Naive thymus-derived CD8-positive, alpha-beta T cell (primary cell): ENCODE results near the gene LEKR1. TPM values are rescaled to one million over a fixed set of nuclear protein-coding genes. Genes with fewer than 3 reads are reported as not detected.

Experiments
- ATAC-seq, 2 donors: fragments of 150-1000 bp; cut with Tn5 transposase in 1 of 2; sonication (Bioruptor Pico), chemical (Tn5 transposase) in 1 of 2; 1 replicate in 1 of 2; 2 replicates in 1 of 2; pipeline ENCODE4 v1.10.0; 2021; ENCODE audit warnings: mild to moderate bottlenecking in 2 of 2, moderate library complexity in 2 of 2
- POLR2A ChIA-PET: fragments of 350-600 bp; sonication (Branson Sonifier 250); formaldehyde crosslinking; loops from one replicate; lab custom pipeline; 2021; ENCODE audit warnings: antibody characterized with exemption; lab: Charles Lee
- DNase-seq, 10 donors: peaks; one replicate each; pipeline versions ENCODE4 v3.0.0 to v3.0.0-alpha.2; 2020 to 2022
- H3K27ac Mint-ChIP-seq, 10 donors: one replicate each; pipeline ENCODE4 v1.8.0; 2020 to 2022; ENCODE audit warnings: mild to moderate bottlenecking in 10 of 10, mixed read lengths in 10 of 10, moderate library complexity in 4 of 10, inconsistent platforms in 1 of 10
- H3K27me3 Mint-ChIP-seq, 5 donors: one replicate each; pipeline ENCODE4 v1.8.0; 2021 to 2022; ENCODE audit warnings: mixed read lengths in 5 of 5
- H3K36me3 Mint-ChIP-seq, 3 donors: one replicate each; pipeline ENCODE4 v1.8.0; 2020 to 2022; ENCODE audit warnings: mixed read lengths in 3 of 3, mild to moderate bottlenecking in 2 of 3, inconsistent platforms in 1 of 3
- H3K4me1 Mint-ChIP-seq, 4 donors: one replicate each; pipeline ENCODE4 v1.8.0; 2021 to 2022; ENCODE audit warnings: mixed read lengths in 4 of 4
- H3K4me3 Mint-ChIP-seq, 10 donors: one replicate each; pipeline ENCODE4 v1.8.0; 2020 to 2022; ENCODE audit warnings: mild to moderate bottlenecking in 10 of 10, mixed read lengths in 10 of 10, moderate library complexity in 6 of 10, inconsistent platforms in 1 of 10
- H3K9me3 Mint-ChIP-seq, 9 donors: one replicate each; pipeline ENCODE4 v1.8.0; 2020 to 2022; ENCODE audit warnings: mixed read lengths in 9 of 9, mild to moderate bottlenecking in 3 of 9, inconsistent platforms in 1 of 9, moderate library complexity in 1 of 9
- polyA plus RNA-seq, 3 donors: library from polyadenylated mRNA; unstranded; fragments of 300-500 nt; fragmentation: Illumina TruSeq; gene quantifications; one replicate each; pipeline ENCODE4 v1.2.3, GENCODE V29; 2021
- total RNA-seq, 8 experiments: library from RNA in 2 of 8; stranded (reverse) in 2 of 8; gene quantifications; one replicate each; pipeline ENCODE4 v1.2.3 and lab custom pipeline; 2021 to 2026

Gene LEKR1
- total and polyA plus RNA-seq, 5 experiments from 2014 or later, result 0.33 to 3.0 (median 1.4) TPM

DNA sequence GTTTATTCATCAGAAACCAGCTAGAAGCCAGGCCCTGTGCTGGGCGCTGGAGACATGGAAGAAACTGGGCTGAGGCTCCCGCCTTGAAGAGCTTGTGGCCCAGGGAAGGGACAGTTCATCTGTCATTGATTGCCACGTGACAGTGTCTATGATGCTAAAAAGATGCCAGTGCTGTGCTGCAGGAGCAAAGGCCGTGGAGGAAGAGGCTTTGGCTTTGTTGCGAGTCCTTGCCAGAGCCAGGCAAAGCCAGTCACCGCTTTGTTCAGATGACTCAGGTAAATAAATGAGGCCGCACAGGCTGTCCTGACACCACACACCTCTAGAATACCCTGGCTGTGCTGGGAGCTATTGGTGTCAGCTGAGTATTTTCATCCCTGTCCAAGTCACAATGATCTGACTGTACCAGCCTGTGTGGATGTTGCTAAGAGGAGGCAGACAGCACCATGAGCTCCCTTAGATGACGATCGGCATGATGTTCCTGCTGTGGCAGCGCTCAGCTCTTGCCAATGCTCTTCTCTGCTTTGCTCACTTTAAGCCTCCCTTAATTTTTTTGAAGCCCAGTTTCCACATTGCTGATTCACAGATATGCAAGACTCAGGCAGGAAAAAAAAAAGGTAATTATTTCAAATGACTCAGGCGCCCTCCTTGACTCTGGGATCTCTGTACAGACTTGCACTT, 256.3 kb downstream of the LEKR1 start:
- no peak for DNase-seq
- H3K36me3 Mint-ChIP-seq, result no peaks in the 10 kb centered on the region
- no peak overlapping the region for H3K4me3 Mint-ChIP-seq
- H3K27me3 Mint-ChIP-seq, result no peaks in the 10 kb centered on the region
- H3K9me3 Mint-ChIP-seq, result no peaks in the 10 kb centered on the region
- no peak for ATAC-seq
- POLR2A ChIA-PET, result interaction anchor here (0.6 to 3.6 kb wide), 6 partner anchors 47 to 1326 kb away, joined by 3 to 18 read pairs (median 4); partner anchors contain the start of genes SSR3 and TIPARP
- peak overlapping the region in 9 of 10 donors; percentile 7 to 80 (median 69) for H3K27ac Mint-ChIP-seq
- H3K4me1 Mint-ChIP-seq, result peaks cover 0 to 16% (median 11%) of the 10 kb centered on the region in 4 donors

DNA sequence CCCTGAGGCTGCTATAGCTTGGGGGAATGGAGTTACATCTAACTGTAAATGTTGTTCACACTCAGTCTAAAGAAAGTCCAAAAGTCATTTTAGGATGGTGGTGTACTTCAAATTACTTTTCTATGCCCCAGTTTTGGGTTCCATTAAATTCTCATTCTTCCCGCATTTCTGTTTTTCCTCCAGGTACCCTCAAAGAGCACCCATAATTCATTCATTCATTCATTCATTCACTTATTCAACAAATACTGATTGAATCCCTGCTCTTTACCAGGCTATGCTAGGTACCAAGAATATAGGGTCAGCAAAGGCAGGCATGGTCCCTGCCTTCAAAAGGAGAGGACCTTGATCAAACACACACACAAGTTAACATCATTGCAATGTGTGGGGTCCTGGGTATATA, 257.7 kb downstream of the LEKR1 start:
- H3K9me3 Mint-ChIP-seq, result no peaks in the 10 kb centered on the region
- POLR2A ChIA-PET, result interaction anchor here (1.7 to 3.6 kb wide), 2 partner anchors 46 to 410 kb away, joined by 4 to 18 read pairs; partner anchors contain the start of gene TIPARP
- no peak overlapping the region for H3K4me3 Mint-ChIP-seq
- peaks cover 0 to 27% (median 15%) of the 10 kb centered on the region in 4 donors for H3K4me1 Mint-ChIP-seq
- H3K27ac Mint-ChIP-seq, result peak overlapping the region in 1 of 10 donors; percentile 18
- H3K27me3 Mint-ChIP-seq, result no peaks in the 10 kb centered on the region
- ATAC-seq, result no peak
- no peaks in the 10 kb centered on the region for H3K36me3 Mint-ChIP-seq
- no peak for DNase-seq

GRCh38 chr3:157086060-157086750, 260.1 kb downstream of the LEKR1 start:
- peaks cover 18 to 43% (median 30%) of the 10 kb centered on the region in 4 donors for H3K4me1 Mint-ChIP-seq
- no peaks in the 10 kb centered on the region for H3K9me3 Mint-ChIP-seq
- POLR2A ChIA-PET, result interaction anchor here (1.6 to 4.5 kb wide), 2 partner anchors 43 to 74 kb away, joined by 5 to 40 read pairs; partner anchors contain the start of gene CCNL1
- H3K4me3 Mint-ChIP-seq, result no peak overlapping the region
- H3K27me3 Mint-ChIP-seq, result peaks cover 0 to 2% (median 0%) of the 10 kb centered on the region in 5 donors
- peak overlapping the region in 1 of 10 donors; percentile 44 for H3K27ac Mint-ChIP-seq
- H3K36me3 Mint-ChIP-seq, result no peaks in the 10 kb centered on the region
- DNase-seq, result no peak
- ATAC-seq, result no peak

DNA sequence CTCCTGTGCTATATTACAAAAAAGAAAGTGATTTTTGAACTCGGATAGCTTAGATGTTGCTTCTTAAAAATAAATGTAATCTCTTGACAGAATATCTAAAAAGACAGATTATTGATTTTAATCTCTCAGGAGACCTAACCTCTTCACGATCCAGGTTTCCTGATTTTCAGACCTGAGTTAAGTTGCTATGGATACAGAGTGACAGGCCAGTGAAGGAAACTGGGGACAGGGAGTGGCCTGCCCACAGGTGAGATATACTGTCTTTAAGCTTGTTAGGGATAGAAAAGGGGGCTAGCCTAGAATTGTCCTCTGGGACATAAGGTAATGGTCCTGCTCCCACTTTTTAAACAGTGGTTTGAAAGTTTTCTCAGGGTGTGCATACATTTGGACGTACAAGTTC, 260.6 kb downstream of the LEKR1 start:
- Mint-ChIP-seq H3K4me1 (peaks cover 18 to 37% (median 24%) of the 10 kb centered on the region in 4 donors), H3K27me3 (peaks cover 0 to 2% (median 0%) of the 10 kb centered on the region in 5 donors), H3K27ac (peak overlapping the region in 1 of 10 donors; percentile 21), H3K4me3 (peak overlapping the region in 2 of 10 donors; percentile 18 to 33), H3K9me3 (no peaks in the 10 kb centered on the region), H3K36me3 (no peaks in the 10 kb centered on the region)
- POLR2A ChIA-PET, result interaction anchor here (1.6 to 4.5 kb wide), 2 partner anchors 43 to 73 kb away, joined by 5 to 40 read pairs; partner anchors contain the start of gene CCNL1
- ATAC-seq, result no peak
- no peak for DNase-seq

DNA sequence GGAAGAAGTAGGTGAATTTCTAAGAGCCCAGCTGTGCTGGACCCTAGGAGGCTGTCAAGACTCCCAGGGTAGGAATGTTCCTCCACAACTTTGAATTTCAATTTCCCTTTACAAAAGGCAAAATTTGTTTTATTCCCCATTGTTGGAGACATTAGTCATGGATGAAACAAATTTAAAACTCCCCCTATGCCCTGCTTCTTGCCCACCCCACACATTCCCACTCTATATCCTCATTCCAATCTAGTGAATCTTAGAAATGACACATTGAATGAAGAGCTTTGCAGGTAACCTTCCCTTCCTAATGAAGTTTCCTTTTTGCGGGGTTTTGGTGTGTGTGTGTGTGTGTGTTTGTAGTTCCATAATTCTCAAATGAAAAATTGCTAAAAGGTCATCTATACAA, 261.2 kb downstream of the LEKR1 start:
- Mint-ChIP-seq H3K9me3 (no peaks in the 10 kb centered on the region), H3K27me3 (peaks cover 0 to 2% (median 0%) of the 10 kb centered on the region in 5 donors), H3K4me3 (peak overlapping the region in 3 of 10 donors; percentile 7 to 32 (median 18)), H3K36me3 (no peaks in the 10 kb centered on the region), H3K4me1 (peaks cover 18 to 32% (median 20%) of the 10 kb centered on the region in 4 donors), H3K27ac (peak overlapping the region in 2 of 10 donors; percentile 79 to 99)
- POLR2A ChIA-PET, result interaction anchor here (0.7 to 4.5 kb wide), 4 partner anchors 42 to 413 kb away, joined by 3 to 67 read pairs (median 30); partner anchors contain the start of genes CCNL1 and TIPARP
- ATAC-seq, result no peak
- no peak for DNase-seq

DNA sequence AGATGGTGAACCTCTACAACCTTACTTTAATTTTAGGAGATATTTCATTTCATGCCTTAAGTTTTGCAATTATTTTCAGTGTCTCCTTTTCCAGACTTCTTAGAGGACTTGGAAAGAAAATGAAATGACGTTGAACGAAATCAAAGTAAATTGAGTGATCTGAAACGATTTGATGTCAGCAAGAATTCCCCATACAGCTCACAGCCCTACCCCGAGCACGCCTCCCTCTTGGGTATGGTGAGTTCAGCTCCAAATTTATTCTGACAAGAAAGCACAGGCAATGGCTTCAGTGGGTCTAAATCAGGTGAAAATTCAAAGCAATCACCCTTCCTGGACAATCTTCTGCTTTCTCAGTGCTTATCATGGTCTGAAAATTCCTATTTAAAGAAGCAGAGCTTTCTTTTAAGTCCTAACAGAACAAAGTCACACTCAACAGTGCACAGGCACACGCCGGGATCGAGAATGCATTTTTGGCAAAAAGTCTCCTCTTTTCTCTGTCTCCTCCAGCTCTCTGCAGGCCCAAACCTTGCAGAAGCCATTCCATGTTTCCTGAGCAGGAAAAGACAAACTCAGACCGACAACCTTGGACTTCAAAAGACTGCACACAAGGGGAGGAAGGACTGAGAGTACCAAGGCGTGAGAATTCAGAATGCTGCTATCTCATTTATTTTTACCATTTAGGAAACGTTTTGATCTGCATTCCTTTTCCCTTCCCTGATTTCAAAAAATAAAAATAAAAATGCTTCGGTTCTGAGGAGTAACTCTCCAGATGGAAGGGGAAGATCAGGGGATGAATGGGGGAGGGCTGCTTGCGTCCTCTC, 261.8 kb downstream of the LEKR1 start:
- H3K27me3 Mint-ChIP-seq, result peaks cover 0 to 2% (median 0%) of the 10 kb centered on the region in 5 donors
- no peaks in the 10 kb centered on the region for H3K36me3 Mint-ChIP-seq
- peaks cover 18 to 32% (median 20%) of the 10 kb centered on the region in 4 donors for H3K4me1 Mint-ChIP-seq
- peak overlapping the region; percentile 82 to 92 (median 87) for H3K4me3 Mint-ChIP-seq
- POLR2A ChIA-PET, result interaction anchor here (0.5 to 4.5 kb wide), 11 partner anchors 13 to 533 kb away, joined by 3 to 67 read pairs (median 9); partner anchors contain the start of genes CCNL1, SSR3 and TIPARP
- no peaks in the 10 kb centered on the region for H3K9me3 Mint-ChIP-seq
- no peak for ATAC-seq
- peak in 2 of 10 donors; percentile 5 to 14 for DNase-seq
- H3K27ac Mint-ChIP-seq, result peak overlapping the region; percentile 90 to 99 (median 96)

DNA sequence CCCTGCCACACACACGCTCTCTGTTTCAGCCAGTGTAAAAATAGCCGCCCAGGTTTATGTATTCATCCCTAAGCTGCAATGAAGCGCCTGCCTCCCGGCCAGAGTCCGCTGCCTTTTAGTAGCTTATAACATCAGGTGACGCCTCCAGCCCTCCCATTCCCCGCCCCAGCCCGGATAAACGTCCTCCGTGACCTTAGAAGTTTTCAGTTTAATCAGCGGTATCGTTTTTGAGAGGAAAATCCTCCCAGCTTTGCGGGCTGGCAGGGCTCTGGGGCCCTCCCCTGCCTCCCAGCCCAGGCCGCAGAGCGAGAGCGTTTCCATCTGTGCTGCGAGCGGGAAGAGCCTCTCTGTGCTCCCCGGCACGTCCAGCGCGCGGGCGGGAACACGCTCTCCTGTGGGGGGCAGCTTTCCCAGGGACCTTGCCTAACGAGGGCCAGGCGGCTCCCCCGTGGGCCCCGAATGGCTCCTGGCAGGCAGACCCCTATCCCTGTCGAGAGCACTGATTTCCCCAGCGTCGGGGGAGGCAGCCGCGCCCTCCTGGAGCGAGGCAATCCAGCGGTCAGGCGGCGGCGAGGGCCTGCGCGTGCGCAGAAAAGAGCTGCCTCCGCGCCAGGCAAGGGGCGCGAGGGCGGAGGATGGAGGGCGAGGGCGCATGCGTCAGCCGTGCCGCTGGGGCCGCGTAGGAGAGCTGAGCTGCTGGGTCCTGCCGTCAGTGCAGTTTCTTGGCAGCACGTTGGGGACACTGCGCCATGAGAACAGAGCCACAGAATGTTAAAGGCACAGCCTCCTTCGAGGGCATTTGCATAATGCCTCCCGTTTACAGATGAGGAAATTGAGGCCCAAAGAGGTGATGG, 262.7 kb downstream of the LEKR1 start:
- Mint-ChIP-seq H3K36me3 (no peaks in the 10 kb centered on the region), H3K27me3 (peaks cover 0 to 2% (median 0%) of the 10 kb centered on the region in 5 donors), H3K27ac (peak overlapping the region; percentile 90 to 99 (median 96)), H3K4me1 (peaks cover 18 to 32% (median 20%) of the 10 kb centered on the region in 4 donors), H3K4me3 (peak overlapping the region; percentile 82 to 92 (median 87)), H3K9me3 (no peaks in the 10 kb centered on the region)
- ATAC-seq (peak; percentile 91 to 96), DNase-seq (peak; percentile 85 to 96 (median 94))
- POLR2A ChIA-PET, result interaction anchor here (0.7 to 4.5 kb wide), 15 partner anchors 12 to 605 kb away, joined by 3 to 67 read pairs (median 5); partner anchors contain the start of genes CCNL1, SSR3 and TIPARP

DNA sequence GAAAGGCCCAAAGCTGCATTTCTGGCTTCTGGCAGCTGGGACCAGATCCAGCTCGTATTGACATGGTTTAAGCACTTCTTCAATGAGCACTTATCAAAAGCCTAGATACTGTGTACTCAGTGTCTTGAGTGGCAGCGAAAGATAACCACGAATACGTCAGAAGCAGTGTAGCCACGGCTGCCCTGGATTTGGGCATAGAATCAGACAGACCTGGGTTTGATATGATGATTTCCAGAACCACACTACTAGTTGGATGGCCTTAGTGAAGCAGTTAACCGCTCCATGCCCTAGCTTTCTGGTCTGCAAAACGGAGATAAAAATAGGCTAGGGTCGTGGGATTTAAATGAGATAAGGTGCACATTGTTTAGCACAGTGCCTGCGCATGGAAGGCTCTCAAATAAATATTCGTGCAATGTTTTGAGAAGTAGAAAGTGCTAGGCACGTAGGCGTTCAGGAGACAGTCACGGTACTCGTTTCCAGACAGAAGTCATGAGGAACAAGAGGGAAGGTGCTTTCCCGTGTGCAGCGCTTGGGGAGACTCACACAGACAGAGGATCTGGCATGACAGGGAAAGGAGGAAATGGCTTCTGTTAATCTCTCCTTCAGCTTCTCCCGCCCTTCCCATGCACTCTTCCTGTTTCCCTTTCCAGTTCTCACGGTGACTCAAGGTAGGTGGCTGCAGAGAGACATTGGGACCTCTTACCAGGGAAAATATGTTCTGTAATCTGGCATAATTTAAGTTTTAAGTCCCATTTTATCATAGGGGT, 263.5 kb downstream of the LEKR1 start:
- peaks cover 0 to 3% (median 0%) of the 10 kb centered on the region in 5 donors for H3K27me3 Mint-ChIP-seq
- POLR2A ChIA-PET, result interaction anchor here (0.7 to 4.5 kb wide), 16 partner anchors 11 to 606 kb away, joined by 3 to 67 read pairs (median 4); partner anchors contain the start of genes CCNL1, SSR3 and TIPARP
- H3K4me1 Mint-ChIP-seq, result peaks cover 18 to 32% (median 20%) of the 10 kb centered on the region in 4 donors

DNA sequence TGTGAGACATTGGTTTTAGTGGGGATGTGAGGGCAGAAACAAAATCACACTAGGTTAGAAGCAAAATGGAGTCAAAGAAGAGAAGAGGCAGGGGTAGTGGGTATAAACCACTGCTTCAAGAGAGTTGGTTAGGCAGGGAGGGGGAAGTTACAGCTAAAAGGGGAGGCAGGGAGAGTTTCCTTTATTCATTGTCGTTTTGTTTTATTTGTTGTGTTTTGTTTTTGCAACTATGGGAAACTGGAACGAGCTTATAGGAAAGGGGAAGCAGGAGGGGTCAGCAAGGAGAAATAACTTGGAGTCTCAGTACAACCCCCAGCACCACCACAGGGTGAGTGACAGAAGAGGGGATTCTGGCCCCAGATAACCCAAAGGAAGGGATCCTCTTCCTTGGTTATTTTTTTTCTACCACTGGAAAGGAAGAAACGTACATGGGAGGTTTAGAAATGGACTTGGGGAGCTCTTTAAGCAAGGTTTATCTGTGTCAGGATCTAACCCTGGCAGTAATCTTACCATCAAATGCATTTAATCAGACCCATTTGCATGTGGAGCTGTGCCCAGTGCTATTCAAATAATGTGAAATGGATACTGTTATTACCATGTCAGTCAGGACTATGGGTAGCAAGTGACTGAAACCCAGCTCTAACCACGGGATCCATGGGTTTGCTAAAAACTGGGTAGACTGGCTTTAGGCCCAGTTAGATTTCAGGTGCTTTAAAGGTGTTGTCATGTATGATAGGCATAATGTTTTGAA, 265.1 kb downstream of the LEKR1 start:
- H3K9me3 Mint-ChIP-seq, result no peaks in the 10 kb centered on the region
- H3K36me3 Mint-ChIP-seq, result no peaks in the 10 kb centered on the region
- POLR2A ChIA-PET, result interaction anchor here (0.7 to 4.5 kb wide), 2 partner anchors 38 to 69 kb away, joined by 3 to 67 read pairs; partner anchors contain the start of gene CCNL1
- H3K27me3 Mint-ChIP-seq, result peaks cover 0 to 10% (median 2%) of the 10 kb centered on the region in 5 donors
- H3K4me1 Mint-ChIP-seq, result peaks cover 18 to 32% (median 20%) of the 10 kb centered on the region in 4 donors
- no peak for DNase-seq
- ATAC-seq, result no peak
- no peak overlapping the region for H3K4me3 Mint-ChIP-seq
- peak overlapping the region in 6 of 10 donors; percentile 12 to 99 (median 56) for H3K27ac Mint-ChIP-seq

More for the DNA sequence above, 263.5 kb downstream of the LEKR1 start:
- peak overlapping the region; percentile 90 to 99 (median 96) for H3K27ac Mint-ChIP-seq
- ATAC-seq (peak; percentile 51 to 74), DNase-seq (peak in 1 of 10 donors; percentile 70)
- peak overlapping the region; percentile 82 to 92 (median 87) for H3K4me3 Mint-ChIP-seq
- H3K36me3 Mint-ChIP-seq, result no peaks in the 10 kb centered on the region
- no peaks in the 10 kb centered on the region for H3K9me3 Mint-ChIP-seq
